H9 (cell line): ENCODE measurements around the gene CBS. TPM values are rescaled to one million over a fixed set of nuclear protein-coding genes. Genes with fewer than 3 reads are reported as not detected.

Experiments
- DNase-seq: peaks from one replicate; pipeline ENCODE4 v3.0.0-alpha.2; 2017
- H2AFZ ChIP-seq: one replicate; pipeline ENCODE4 v1.6.1; 2013; ENCODE audit warnings: mild to moderate bottlenecking, low read length, control low read depth, moderate library complexity
- H2AK5ac ChIP-seq: 2 replicates; pipeline ENCODE4 v1.6.1; 2013; ENCODE audit warnings: low read length, control low read depth, mixed read lengths; ENCODE audit not compliant: insufficient read length
- H2BK120ac ChIP-seq: one replicate; pipeline ENCODE4 v1.6.1; 2013; ENCODE audit warnings: low read depth, mild to moderate bottlenecking, low read length, control low read depth, inconsistent platforms; ENCODE audit not compliant: poor library complexity, severe bottlenecking
- H2BK12ac ChIP-seq: 2 replicates; pipeline ENCODE4 v1.6.1; 2013; ENCODE audit warnings: low read length, control low read depth, mixed read lengths, low read depth; ENCODE audit not compliant: insufficient read length
- H2BK15ac ChIP-seq: 2 replicates; pipeline ENCODE4 v1.6.1; 2013; ENCODE audit warnings: low read depth, low read length, control low read depth
- H2BK20ac ChIP-seq: one replicate; pipeline ENCODE4 v1.6.1; 2013; ENCODE audit warnings: low read depth, mild to moderate bottlenecking, low read length, control low read depth, inconsistent platforms; ENCODE audit not compliant: poor library complexity, severe bottlenecking
- H2BK5ac ChIP-seq: 2 replicates; pipeline ENCODE4 v1.6.1; 2013; ENCODE audit warnings: low read length, control low read depth, mixed read lengths; ENCODE audit not compliant: insufficient read length
- H3K14ac ChIP-seq: 2 replicates; pipeline ENCODE4 v1.6.1; 2013; ENCODE audit warnings: low read length, control low read depth; ENCODE audit not compliant: insufficient read depth
- H3K18ac ChIP-seq: 2 replicates; pipeline ENCODE4 v1.6.1; 2013; ENCODE audit warnings: low read depth, mild to moderate bottlenecking, mixed read lengths, low read length, control low read depth; ENCODE audit not compliant: insufficient read length
- H3K23ac ChIP-seq: 2 replicates; pipeline ENCODE4 v1.6.1; 2013; ENCODE audit warnings: low read length, control low read depth, mixed read lengths, low read depth; ENCODE audit not compliant: insufficient read length
- H3K23me2 ChIP-seq: 2 replicates; pipeline ENCODE4 v1.6.1; 2013; ENCODE audit warnings: low read depth, mild to moderate bottlenecking, mixed read lengths, low read length, control low read depth; ENCODE audit not compliant: insufficient read length, poor library complexity, severe bottlenecking
- H3K27ac ChIP-seq: 2 replicates; pipeline ENCODE4 v1.5.1; 2013; ENCODE audit warnings: low read length, control low read depth, mixed read lengths, low read depth; ENCODE audit not compliant: insufficient read length
- H3K27me3 ChIP-seq: 2 replicates; pipeline ENCODE4 v1.6.1; 2013; ENCODE audit warnings: low read length, control low read depth, inconsistent platforms; ENCODE audit not compliant: insufficient read depth
- H3K4ac ChIP-seq: 2 replicates; pipeline ENCODE4 v1.6.1; 2013; ENCODE audit warnings: low read depth, mild to moderate bottlenecking, control low read depth, inconsistent platforms, low read length, moderate library complexity
- H3K4me1 ChIP-seq: 2 replicates; pipeline ENCODE4 v1.6.1; 2013; ENCODE audit warnings: low read length, control low read depth, inconsistent platforms; ENCODE audit not compliant: insufficient read depth
- H3K4me2 ChIP-seq: 2 replicates; pipeline ENCODE4 v1.6.1; 2013; ENCODE audit warnings: low read length, control low read depth, mixed read lengths; ENCODE audit not compliant: insufficient read length, insufficient read depth
- H3K56ac ChIP-seq: 2 replicates; pipeline ENCODE4 v1.6.1; 2013; ENCODE audit warnings: low read depth, mild to moderate bottlenecking, mixed read lengths, low read length, control low read depth; ENCODE audit not compliant: insufficient read length
- H3K79me1 ChIP-seq: 2 replicates; pipeline ENCODE4 v1.6.1; 2013; ENCODE audit warnings: low read depth, mild to moderate bottlenecking, moderate library complexity, low read length, control low read depth, inconsistent platforms; ENCODE audit not compliant: insufficient read depth, poor library complexity, severe bottlenecking
- H3K79me2 ChIP-seq: 2 replicates; pipeline ENCODE4 v1.6.1; 2013; ENCODE audit warnings: low read length, control low read depth, inconsistent platforms; ENCODE audit not compliant: insufficient read depth
- H3K9ac ChIP-seq: 2 replicates; pipeline ENCODE4 v1.6.1; 2013; ENCODE audit warnings: low read length, control low read depth, mixed read lengths; ENCODE audit not compliant: insufficient read length; ENCODE audit errors: extremely low read depth
- H3K9me3 ChIP-seq: one replicate; pipeline ENCODE4 v1.6.1; 2013; ENCODE audit warnings: low read depth, low read length, inconsistent platforms; ENCODE audit not compliant: control insufficient read depth
- H3T11ph ChIP-seq: one replicate; pipeline ENCODE4 v1.6.1; 2013; ENCODE audit warnings: mild to moderate bottlenecking, low read length, control low read depth, inconsistent platforms
- H4K20me1 ChIP-seq: one replicate; pipeline ENCODE4 v1.6.1; 2013; ENCODE audit not compliant: control insufficient read depth, insufficient read length, insufficient read depth
- H4K5ac ChIP-seq: 2 replicates; pipeline ENCODE4 v1.6.1; 2013; ENCODE audit warnings: low read depth, mild to moderate bottlenecking, mixed read lengths, low read length, control low read depth; ENCODE audit not compliant: insufficient read length
- H4K8ac ChIP-seq: replicated peaks from 2 replicates; pipeline ENCODE4 v1.6.1; 2013; ENCODE audit warnings: low read length, control low read depth, mixed read lengths, low read depth; ENCODE audit not compliant: insufficient read length
- H4K91ac ChIP-seq: 2 replicates; pipeline ENCODE4 v1.6.1; 2013; ENCODE audit warnings: low read depth, mild to moderate bottlenecking, moderate library complexity, mixed read lengths, low read length, control low read depth; ENCODE audit not compliant: insufficient read length
- H3K27ac Mint-ChIP-seq, 3 experiments: 2 replicates in 2 of 3; 3 replicates in 1 of 3; pipeline ENCODE4 v1.8.0; 2020 to 2021; ENCODE audit warnings: mixed read lengths in 3 of 3, mild to moderate bottlenecking in 1 of 3, moderate library complexity in 1 of 3
- H3K27me3 Mint-ChIP-seq: 2 replicates; pipeline ENCODE4 v1.8.0; 2021; ENCODE audit warnings: low read depth, mild to moderate bottlenecking, moderate library complexity, mixed read lengths
- H3K36me3 Mint-ChIP-seq, 3 experiments: 2 replicates in 2 of 3; 3 replicates in 1 of 3; pipeline ENCODE4 v1.8.0; 2020 to 2021; ENCODE audit warnings: low read depth in 3 of 3, mixed read lengths in 3 of 3; ENCODE audit not compliant: insufficient read depth in 1 of 3
- H3K4me1 Mint-ChIP-seq, 2 experiments: 2 replicates each; pipeline ENCODE4 v1.8.0; 2020; ENCODE audit warnings: mixed read lengths in 2 of 2
- H3K4me3 Mint-ChIP-seq, 2 experiments: 2 replicates in 1 of 2; 3 replicates in 1 of 2; pipeline ENCODE4 v1.8.0; 2020 to 2021; ENCODE audit warnings: mild to moderate bottlenecking in 2 of 2, mixed read lengths in 2 of 2, moderate library complexity in 1 of 2
- H3K9me3 Mint-ChIP-seq, 2 experiments: 2 replicates in 1 of 2; 3 replicates in 1 of 2; pipeline ENCODE4 v1.8.0; 2020; ENCODE audit warnings: mild to moderate bottlenecking in 2 of 2, mixed read lengths in 2 of 2, moderate library complexity in 1 of 2
- CTCF ChIP-seq: fragments of 200-600 bp; sonication (generic); conservative IDR thresholded peaks from 3 replicates; pipeline ENCODE4 v1.8.0; 2021; ENCODE audit warnings: antibody characterized with exemption, mild to moderate bottlenecking
- WGBS: extraction: QIAGEN DNeasy Blood & Tissue Kit; methylation state at CpG from one replicate; pipeline ENCODE4 v1.1.7; 2013; ENCODE audit warnings: missing lambda C conversion rate, low lambda C conversion rate, mixed read lengths; ENCODE audit not compliant: insufficient read length; ENCODE audit errors: extremely low coverage; 5-methylcytosine and 5-hydroxymethylcytosine counted together
- total RNA-seq: library from RNA; stranded (reverse); gene quantifications from 2 replicates; pipeline ENCODE4 v1.2.1, GENCODE V29; 2021

Gene CBS
- total RNA-seq, 1 experiment from 2014 or later: 350 TPM

- H3K27me3 ChIP-seq: no peaks in the 10 kb centered on the region
- no peak for TF ChIP-seq CTCF
- no peak overlapping the region for H3K4ac ChIP-seq
- DNase-seq: no peak
- Mint-ChIP-seq H3K4me1 (peaks cover 0 to 3% of the 10 kb centered on the region in 2 experiments; a peak in 2 of 4 replicates), H3K36me3 (peaks cover 23 to 81% (median 52%) of the 10 kb centered on the region in 3 experiments; a peak in 6 of 7 replicates), H3K4me3 (no peak overlapping the region), H3K27me3 (no peaks in the 10 kb centered on the region), H3K9me3 (no peaks in the 10 kb centered on the region), H3K27ac (no peak overlapping the region)
- no peak overlapping the region for H4K91ac ChIP-seq
- H3K23ac ChIP-seq: no peak overlapping the region
- no peak overlapping the region for H3K18ac ChIP-seq
- no peaks in the 10 kb centered on the region for H3K23me2 ChIP-seq
- no peak overlapping the region for H4K5ac ChIP-seq
- no peaks in the 10 kb centered on the region for H3K79me1 ChIP-seq
- no peak overlapping the region for H3T11ph ChIP-seq
- H4K8ac ChIP-seq: no peak overlapping the region
- H3K56ac ChIP-seq: no peak overlapping the region
- H4K20me1 ChIP-seq: no peaks in the 10 kb centered on the region
- no peak overlapping the region for H2BK120ac ChIP-seq
- no peak overlapping the region for H2AK5ac ChIP-seq
- no peak overlapping the region for H3K27ac ChIP-seq
- H2AFZ ChIP-seq: no peak overlapping the region
- H2BK5ac ChIP-seq: no peak overlapping the region
- H2BK12ac ChIP-seq: no peak overlapping the region
- H3K9me3 ChIP-seq: no peaks in the 10 kb centered on the region
- H3K9ac ChIP-seq: no peak overlapping the region
- no peaks in the 10 kb centered on the region; the same call in 1 of the 2 replicates for H3K4me1 ChIP-seq
- H3K79me2 ChIP-seq: no peaks in the 10 kb centered on the region
- no peak overlapping the region for H3K4me2 ChIP-seq
- WGBS: no CpG with 5 or more reads among the region's 13 CpGs
- H3K14ac ChIP-seq: no peak overlapping the region
- no peak overlapping the region for H2BK20ac ChIP-seq
- H2BK15ac ChIP-seq: no peak overlapping the region
Observed at GRCh38 chr21:43029785-43030184, 45.9 kb downstream of the CBS start.
